SIG-M5 (cell line): ENCODE measurements around the gene PER1.

Experiments
- DNase-seq: peaks from one replicate; lab custom pipeline; 2025; lab: John Stamatoyannopoulos, UW

Gene PER1

DNA sequence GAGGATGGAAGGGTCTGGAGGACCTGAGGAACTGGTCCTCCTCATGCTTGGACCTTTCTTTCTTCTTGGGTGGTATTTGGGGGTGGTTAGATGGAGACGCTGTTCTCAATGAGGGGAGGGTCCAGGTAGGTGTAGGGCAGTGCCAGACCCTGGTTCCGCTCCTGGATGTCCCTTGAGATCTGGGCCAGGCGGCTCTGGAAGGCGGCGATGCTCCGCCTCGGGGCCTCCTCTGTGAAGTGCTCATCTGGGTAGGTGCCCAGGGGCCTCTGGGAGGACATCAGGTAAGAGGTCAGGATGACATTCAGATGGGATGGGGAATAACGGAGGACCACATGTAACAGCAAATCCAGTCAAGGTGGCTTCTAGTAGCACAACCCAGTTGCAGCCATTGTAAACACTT, 55.7 kb downstream of the PER1 start:
- DNase-seq, result no peak

GRCh38 chr17:8095361-8095760, 56.8 kb downstream of the PER1 start:
- no peak for DNase-seq

- DNase-seq, result no peak
These were observed 61.0 kb downstream of the PER1 start for GRCh38 chr17:8091033-8091687.
